ENCODE results near the gene TIAM2. TPM values are rescaled to one million over a fixed set of nuclear protein-coding genes. Genes with fewer than 3 reads are reported as not detected.

The TIAM2 gene
- total RNA-seq, 6 donors from 2014 or later, result 5.6 to 25.1 (median 7.7) TPM

DNA sequence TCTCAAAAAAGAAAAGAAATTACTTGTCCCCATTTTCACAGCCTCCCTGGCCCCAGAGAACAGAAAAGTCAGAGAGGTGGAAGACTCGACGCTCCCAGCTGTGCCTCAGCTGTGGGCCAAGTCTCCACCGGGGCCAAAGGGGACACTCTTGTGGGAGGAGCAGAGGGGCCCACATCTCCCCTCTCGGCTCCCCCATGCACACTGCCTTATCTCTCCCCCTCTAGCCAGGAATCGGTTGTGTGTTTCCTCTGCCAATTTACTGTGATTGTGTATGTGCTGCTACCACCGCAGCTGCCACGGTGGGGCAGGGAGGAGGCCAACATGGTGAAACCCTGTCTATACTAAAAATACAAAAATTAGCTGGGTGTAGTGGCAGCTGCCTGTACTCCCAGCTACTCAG, 8.4 kb downstream of the TIAM2 start:
- Histone ChIP-seq H3K27ac (no peak overlapping the region), H3K27me3 (no peaks in the 10 kb centered on the region), H3K36me3 (no peaks in the 10 kb centered on the region), H3K4me3 (no peak overlapping the region), H3K9me3 (no peaks in the 10 kb centered on the region), H3K4me1 (no peaks in the 10 kb centered on the region)
- 58 to 64% methylated on average over 7 of the region's 7 CpGs for WGBS, 2 donors
- no peak for TF ChIP-seq POLR2A (IDR thresholded peaks at IDR 0.05)
- TF ChIP-seq POLR2AphosphoS5 (IDR thresholded peaks at IDR 0.05), result no peak
- no peak for TF ChIP-seq EP300 (IDR thresholded peaks at IDR 0.05)
- TF ChIP-seq, protein P1, sequence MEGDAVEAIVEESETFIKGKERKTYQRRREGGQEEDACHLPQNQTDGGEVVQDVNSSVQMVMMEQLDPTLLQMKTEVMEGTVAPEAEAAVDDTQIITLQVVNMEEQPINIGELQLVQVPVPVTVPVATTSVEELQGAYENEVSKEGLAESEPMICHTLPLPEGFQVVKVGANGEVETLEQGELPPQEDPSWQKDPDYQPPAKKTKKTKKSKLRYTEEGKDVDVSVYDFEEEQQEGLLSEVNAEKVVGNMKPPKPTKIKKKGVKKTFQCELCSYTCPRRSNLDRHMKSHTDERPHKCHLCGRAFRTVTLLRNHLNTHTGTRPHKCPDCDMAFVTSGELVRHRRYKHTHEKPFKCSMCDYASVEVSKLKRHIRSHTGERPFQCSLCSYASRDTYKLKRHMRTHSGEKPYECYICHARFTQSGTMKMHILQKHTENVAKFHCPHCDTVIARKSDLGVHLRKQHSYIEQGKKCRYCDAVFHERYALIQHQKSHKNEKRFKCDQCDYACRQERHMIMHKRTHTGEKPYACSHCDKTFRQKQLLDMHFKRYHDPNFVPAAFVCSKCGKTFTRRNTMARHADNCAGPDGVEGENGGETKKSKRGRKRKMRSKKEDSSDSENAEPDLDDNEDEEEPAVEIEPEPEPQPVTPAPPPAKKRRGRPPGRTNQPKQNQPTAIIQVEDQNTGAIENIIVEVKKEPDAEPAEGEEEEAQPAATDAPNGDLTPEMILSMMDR (IDR thresholded peaks at IDR 0.05), result no peak
- ATAC-seq (ENCODE audit: low FRiP score in 2 of 2) (no peak), DNase-seq (no peak)

DNA sequence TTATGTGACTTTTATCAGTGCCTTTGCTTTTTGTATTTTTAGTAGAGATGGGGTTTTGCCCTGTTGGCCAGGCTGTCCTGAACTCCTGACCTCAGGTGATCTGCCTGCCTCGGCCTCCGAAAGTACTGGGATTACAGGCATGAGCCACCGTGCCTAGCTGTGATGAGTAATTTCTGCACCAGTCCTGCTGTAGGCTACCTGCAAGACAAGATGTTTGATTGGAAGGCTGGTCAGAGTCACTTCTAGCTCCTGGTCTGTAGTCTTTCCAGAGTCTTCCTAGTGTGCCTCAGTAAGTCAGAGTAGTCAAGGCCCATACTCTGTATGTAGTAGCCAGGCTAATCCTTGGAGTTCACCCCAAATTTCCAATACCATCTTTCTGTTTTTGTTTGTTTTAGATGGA, 8.9 kb downstream of the TIAM2 start:
- H3K36me3 ChIP-seq, result no peaks in the 10 kb centered on the region
- 91 to 95% methylated on average over 3 of the region's 3 CpGs for WGBS, 2 donors

DNA sequence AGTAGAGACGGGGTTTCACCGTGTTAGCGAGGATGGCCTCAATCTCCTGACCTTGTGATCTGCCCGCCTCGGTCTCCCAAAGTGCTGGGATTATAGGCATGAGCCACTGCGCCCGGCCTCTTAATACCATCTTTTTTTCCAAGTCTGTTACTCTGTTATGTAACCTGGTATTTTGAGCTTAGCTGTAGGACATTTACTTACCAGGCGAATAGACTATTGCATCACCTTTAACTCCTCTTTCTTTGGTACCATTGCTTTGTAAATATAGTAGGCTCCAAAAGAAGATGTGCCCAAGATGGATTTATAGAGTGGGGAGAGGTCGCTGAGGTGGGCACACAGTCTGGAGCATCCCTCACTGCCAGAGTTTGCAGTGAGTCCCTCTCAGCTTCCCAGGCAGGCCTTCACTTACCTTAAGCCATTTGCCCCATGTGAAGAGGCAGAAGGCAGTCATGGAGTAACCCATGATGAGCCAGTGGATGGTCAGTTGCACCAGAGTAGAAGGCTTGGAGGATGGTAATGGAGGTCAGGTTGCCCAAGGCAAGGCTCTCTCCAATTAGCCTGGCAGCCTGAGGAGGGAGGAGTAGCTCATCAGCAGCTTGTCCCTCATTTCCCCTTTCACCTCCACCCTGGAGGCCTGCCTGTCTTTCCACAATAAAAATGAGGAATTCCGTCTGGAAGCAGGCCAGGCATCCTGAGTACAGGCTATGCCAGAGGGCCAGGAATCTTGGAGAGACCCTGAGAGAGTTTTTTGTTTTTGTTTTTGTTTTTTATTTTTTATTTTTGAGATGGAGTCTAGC, 9.7 kb downstream of the TIAM2 start:
- WGBS, 2 donors, result 90 to 92% methylated on average over 10 of the region's 10 CpGs
- no peak for DNase-seq
- no peaks in the 10 kb centered on the region for H3K4me1 ChIP-seq
- H3K36me3 ChIP-seq, result no peaks in the 10 kb centered on the region
- no peaks in the 10 kb centered on the region for H3K9me3 ChIP-seq
- no peak overlapping the region for H3K4me3 ChIP-seq
- ATAC-seq (ENCODE audit: low FRiP score in 2 of 2), result peak in 1 of 2 donors; percentile 39
- no peaks in the 10 kb centered on the region for H3K27me3 ChIP-seq
- no peak for TF ChIP-seq EP300 (IDR thresholded peaks at IDR 0.05)
- TF ChIP-seq POLR2A (IDR thresholded peaks at IDR 0.05), result no peak
- TF ChIP-seq, protein P1 (IDR thresholded peaks at IDR 0.05), result no peak
- TF ChIP-seq POLR2AphosphoS5 (IDR thresholded peaks at IDR 0.05), result no peak
- H3K27ac ChIP-seq, result no peak overlapping the region

More for the DNA sequence above, 8.9 kb downstream of the TIAM2 start:
- no peaks in the 10 kb centered on the region for H3K9me3 ChIP-seq
- TF ChIP-seq, protein P1 (IDR thresholded peaks at IDR 0.05), result no peak
- TF ChIP-seq POLR2AphosphoS5 (IDR thresholded peaks at IDR 0.05), result no peak
- no peak for TF ChIP-seq EP300 (IDR thresholded peaks at IDR 0.05)
- no peak for TF ChIP-seq POLR2A (IDR thresholded peaks at IDR 0.05)
- DNase-seq (no peak), ATAC-seq (ENCODE audit: low FRiP score in 2 of 2) (no peak)
- H3K27ac ChIP-seq, result no peak overlapping the region
- H3K4me1 ChIP-seq, result no peaks in the 10 kb centered on the region
- H3K4me3 ChIP-seq, result no peak overlapping the region
- H3K27me3 ChIP-seq, result no peaks in the 10 kb centered on the region

DNA sequence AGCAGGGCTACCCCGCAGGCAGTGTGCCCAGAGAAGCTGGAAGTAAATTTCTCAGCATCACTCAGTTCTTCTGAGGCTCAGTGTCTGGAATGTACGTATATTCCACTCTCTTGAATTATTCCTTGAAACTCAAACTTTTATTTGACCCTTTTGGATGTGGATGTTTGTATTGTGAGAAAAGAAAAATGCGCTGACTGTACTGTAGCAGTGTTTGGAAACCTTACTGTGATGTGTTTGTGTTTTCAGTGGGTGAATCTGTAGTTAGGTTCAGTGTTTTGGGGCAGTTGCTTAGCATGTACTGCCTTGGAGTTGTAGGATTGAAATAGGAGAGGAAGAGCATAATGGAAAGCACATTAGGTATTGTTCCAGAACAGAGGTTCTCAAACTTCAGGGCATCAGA, 13.5 kb downstream of the TIAM2 start:
- H3K4me1 ChIP-seq, result no peaks in the 10 kb centered on the region
- H3K9me3 ChIP-seq, result no peaks in the 10 kb centered on the region
- ATAC-seq (ENCODE audit: low FRiP score in 2 of 2), result no peak
- H3K27me3 ChIP-seq, result no peaks in the 10 kb centered on the region
- H3K4me3 ChIP-seq, result no peak overlapping the region
- no peak for DNase-seq
- 84 to 93% methylated on average over 3 of the region's 3 CpGs for WGBS, 2 donors
- no peaks in the 10 kb centered on the region for H3K36me3 ChIP-seq
- TF ChIP-seq POLR2AphosphoS5 (IDR thresholded peaks at IDR 0.05), result no peak
- TF ChIP-seq, protein P1 (IDR thresholded peaks at IDR 0.05), result no peak
- no peak for TF ChIP-seq POLR2A (IDR thresholded peaks at IDR 0.05)
- TF ChIP-seq EP300 (IDR thresholded peaks at IDR 0.05), result no peak
- H3K27ac ChIP-seq, result no peak overlapping the region

DNA sequence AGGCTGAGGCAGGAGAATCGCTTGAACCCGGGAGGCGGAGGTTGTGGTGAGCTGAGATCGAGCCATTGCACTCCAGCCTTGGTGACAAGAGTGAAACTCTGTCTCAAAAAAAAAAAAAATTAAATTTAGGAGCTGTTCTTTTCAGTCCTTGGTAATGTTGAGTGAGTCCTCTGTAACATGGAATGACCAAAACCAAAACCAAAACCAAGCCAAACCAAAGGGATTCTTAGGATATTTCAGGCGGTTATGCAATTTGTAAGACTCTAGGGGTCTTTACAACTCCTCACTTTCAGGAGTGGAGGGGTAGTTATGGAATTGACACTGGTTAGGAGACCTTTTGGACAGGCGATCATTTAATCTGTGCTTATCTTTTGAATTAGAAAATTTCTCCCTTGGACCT, 15.8 kb downstream of the TIAM2 start:
- Histone ChIP-seq H3K4me3 (no peak overlapping the region), H3K9me3 (no peaks in the 10 kb centered on the region), H3K27me3 (no peaks in the 10 kb centered on the region), H3K36me3 (no peaks in the 10 kb centered on the region), H3K4me1 (no peaks in the 10 kb centered on the region), H3K27ac (no peak overlapping the region)
- DNase-seq (no peak), ATAC-seq (ENCODE audit: low FRiP score in 2 of 2) (no peak)
- no peak for TF ChIP-seq EP300 (IDR thresholded peaks at IDR 0.05)
- no peak for TF ChIP-seq POLR2A (IDR thresholded peaks at IDR 0.05)
- no peak for TF ChIP-seq POLR2AphosphoS5 (IDR thresholded peaks at IDR 0.05)
- TF ChIP-seq, protein P1 (IDR thresholded peaks at IDR 0.05), result no peak
- WGBS, 2 donors, result 95% methylated on average over 6 of the region's 6 CpGs

Data from upper lobe of left lung (tissue), 6 donors.